ENCODE measurements around the gene TUBB4B.

The TUBB4B gene

GRCh38 chr9:137198902-137199283 lies 42.2 kb upstream of the TUBB4B start:
- ChIA-PET POLR2A (interaction anchor here (0.6 to 3.4 kb wide), 7 partner anchors 9 to 69 kb away, joined by 3 to 34 read pairs (median 5); partner anchors contain the start of genes ANAPC2, LRRC26, SSNA1 and TUBB4B), CTCF (interaction anchor here (0.5 to 3.3 kb wide), 5 partner anchors 10 to 110 kb away, joined by 3 to 22 read pairs (median 3); partner anchors contain the start of genes ANAPC2 and SSNA1)
- H3K4me3 ChIP-seq (ENCODE audit: low read depth, low read length): no peak overlapping the region; the same call in 1 of the 2 replicates
- H3K36me3 ChIP-seq (ENCODE audit: control insufficient read depth in 2 of 2, insufficient read depth in 1 of 2, low read length in 2 of 2): peaks cover 0 to 1% of the 10 kb centered on the region in 2 experiments; a peak in 1 of 3 replicates
- H3K4me1 ChIP-seq (ENCODE audit: control insufficient read depth, insufficient read depth, low read length): peaks cover 5% of the 10 kb centered on the region; the same call in 1 of the 2 replicates
- H3K9me3 ChIP-seq (ENCODE audit: control insufficient read depth, insufficient read depth, low read depth, low read length): no peaks in the 10 kb centered on the region
- no peak overlapping the region for H3K27ac ChIP-seq (ENCODE audit: extremely low read depth, low read depth, low read length)
- TF ChIP-seq GLIS1 (tag by site-specific recombination; IDR thresholded peaks at IDR 0.05) (peak; percentile 96), ZNF580 (tag by site-specific recombination; IDR thresholded peaks at IDR 0.05) (no peak), ZNF23 (tag by site-specific recombination; IDR thresholded peaks at IDR 0.05; ENCODE audit: borderline replicate concordance) (no peak), ZNF211 (tag by site-specific recombination; IDR thresholded peaks at IDR 0.05; ENCODE audit: low read depth) (no peak), ZNF707 (tag by site-specific recombination; IDR thresholded peaks at IDR 0.05) (no peak), ZNF184 (tag by site-specific recombination; IDR thresholded peaks at IDR 0.05) (no peak), ZNF660 (tag by site-specific recombination; IDR thresholded peaks at IDR 0.05) (no peak), ZNF280D (tag by site-specific recombination; IDR thresholded peaks at IDR 0.05) (no peak), HOXD13 (CRISPR knock-in tag; IDR thresholded peaks at IDR 0.05; ENCODE audit: borderline replicate concordance) (no peak), ZIC2 (tag by site-specific recombination; IDR thresholded peaks at IDR 0.05) (peak; percentile 99), ZFP69B (tag by site-specific recombination; IDR thresholded peaks at IDR 0.05) (0 out of 2 replicates have a peak, but pooled peaks have one; percentile 15), ZNF112 (tag by site-specific recombination; IDR thresholded peaks at IDR 0.05) (no peak), HOXA7 (CRISPR knock-in tag; IDR thresholded peaks at IDR 0.05; ENCODE audit: borderline replicate concordance) (no peak), ZSCAN4 (tag by site-specific recombination; IDR thresholded peaks at IDR 0.05) (no peak), ZNF433 (tag by site-specific recombination; IDR thresholded peaks at IDR 0.05; ENCODE audit: low read depth) (no peak), ZNF335 (tag by site-specific recombination; conservative IDR thresholded peaks at IDR 0.05) (peak; percentile 20; the same call in 1 of the 2 replicates), ZNF747 (tag by site-specific recombination; IDR thresholded peaks at IDR 0.05) (no peak), ZBTB1 (tag by site-specific recombination; IDR thresholded peaks at IDR 0.05) (no peak), ZNF624 (tag by site-specific recombination; IDR thresholded peaks at IDR 0.05) (no peak), CTCF (tag by site-specific recombination; IDR thresholded peaks at IDR 0.05) (no peak), ZSCAN16 (tag by site-specific recombination; IDR thresholded peaks at IDR 0.05) (no peak), PRDM10 (tag by site-specific recombination; IDR thresholded peaks at IDR 0.05) (no peak), KLF8 (tag by site-specific recombination; IDR thresholded peaks at IDR 0.05) (no peak), BCL11A (tag by site-specific recombination; IDR thresholded peaks at IDR 0.05; ENCODE audit: low read depth) (no peak), ZNF510 (tag by site-specific recombination; IDR thresholded peaks at IDR 0.05; ENCODE audit: insufficient replicate concordance) (no peak), ZNF280C (tag by site-specific recombination; IDR thresholded peaks at IDR 0.05) (no peak)

Measured in HEK293 (cell line).